ENCODE measurements around the gene TAB3. TPM values are rescaled to one million over a fixed set of nuclear protein-coding genes. Genes with fewer than 3 reads are reported as not detected.

The TAB3 gene
- total and polyA plus RNA-seq, 9 of the 15 experiments (the other 6 are each of a cell fraction or from before 2014, with no cell fraction given), result 2.4 to 31.1 (median 15.5) TPM

DNA sequence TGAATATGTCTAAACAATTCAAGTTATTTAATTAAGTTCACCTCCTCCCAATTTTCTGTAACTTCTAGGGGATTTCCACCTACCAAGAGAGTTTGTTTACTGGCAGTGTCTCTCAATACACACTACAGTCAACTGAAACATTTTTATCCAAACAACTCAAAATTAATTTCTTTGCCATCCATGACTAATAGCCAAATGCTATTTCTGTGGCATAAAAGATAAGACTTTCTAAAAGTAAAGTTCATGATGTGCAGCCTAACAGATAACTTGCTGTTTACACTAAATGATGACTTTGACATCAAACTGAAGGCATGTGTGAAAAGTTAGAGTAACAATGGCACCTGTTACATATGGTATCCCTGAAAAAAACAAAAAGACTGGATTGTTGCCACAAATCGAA, 7.3 kb downstream of the TAB3 start (continued):
- TF ChIP-seq, protein P1, sequence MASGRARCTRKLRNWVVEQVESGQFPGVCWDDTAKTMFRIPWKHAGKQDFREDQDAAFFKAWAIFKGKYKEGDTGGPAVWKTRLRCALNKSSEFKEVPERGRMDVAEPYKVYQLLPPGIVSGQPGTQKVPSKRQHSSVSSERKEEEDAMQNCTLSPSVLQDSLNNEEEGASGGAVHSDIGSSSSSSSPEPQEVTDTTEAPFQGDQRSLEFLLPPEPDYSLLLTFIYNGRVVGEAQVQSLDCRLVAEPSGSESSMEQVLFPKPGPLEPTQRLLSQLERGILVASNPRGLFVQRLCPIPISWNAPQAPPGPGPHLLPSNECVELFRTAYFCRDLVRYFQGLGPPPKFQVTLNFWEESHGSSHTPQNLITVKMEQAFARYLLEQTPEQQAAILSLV (tag; IDR thresholded peaks at IDR 0.05), result no peak
- TF ChIP-seq MTA2 (IDR thresholded peaks at IDR 0.05; ENCODE audit: low read depth) (peak; percentile 34; the same call in 1 of the 2 replicates), TAL1 (IDR thresholded peaks at IDR 0.05) (peak; percentile 75), SMARCA4 (IDR thresholded peaks at IDR 0.05) (peak; percentile 41), ARID1B (IDR thresholded peaks at IDR 0.05) (peak; percentile 84), DDX20 (tag; IDR thresholded peaks at IDR 0.05; ENCODE audit: low read depth) (no peak), SOX6 (IDR thresholded peaks at IDR 0.05) (peak; percentile 53; the same call in 1 of the 2 replicates), NCOR1 (IDR thresholded peaks at IDR 0.05) (peak; percentile 65), ETS2 (tag; IDR thresholded peaks at IDR 0.05; ENCODE audit: borderline replicate concordance, poor library complexity, severe bottlenecking) (no peak), TCF3 (CRISPR knock-in tag; IDR thresholded peaks at IDR 0.05) (peak; percentile 64), FOXM1 (IDR thresholded peaks at IDR 0.05; ENCODE audit: low read depth) (no peak), FOXM1 (CRISPR knock-in tag; IDR thresholded peaks at IDR 0.05; ENCODE audit: low read depth) (no peak), NEUROD1 (IDR thresholded peaks at IDR 0.05; ENCODE audit: borderline replicate concordance, low read depth, low read length, partially characterized antibody) (no peak), SMARCC2 (IDR thresholded peaks at IDR 0.05; ENCODE audit: low read depth) (0 out of 2 replicates have a peak, but pooled peaks have one; percentile 25), STAT5A (IDR thresholded peaks at IDR 0.05; ENCODE audit: borderline replicate concordance, low read length) (0 out of 2 replicates have a peak, but pooled peaks have one; percentile 18), DPF2 (IDR thresholded peaks at IDR 0.05) (peak; percentile 44; the same call in 1 of the 2 replicates), BHLHE40 (IDR thresholded peaks at IDR 0.05; ENCODE audit: low read length) (no peak)
- TF ChIP-seq, protein P2, sequence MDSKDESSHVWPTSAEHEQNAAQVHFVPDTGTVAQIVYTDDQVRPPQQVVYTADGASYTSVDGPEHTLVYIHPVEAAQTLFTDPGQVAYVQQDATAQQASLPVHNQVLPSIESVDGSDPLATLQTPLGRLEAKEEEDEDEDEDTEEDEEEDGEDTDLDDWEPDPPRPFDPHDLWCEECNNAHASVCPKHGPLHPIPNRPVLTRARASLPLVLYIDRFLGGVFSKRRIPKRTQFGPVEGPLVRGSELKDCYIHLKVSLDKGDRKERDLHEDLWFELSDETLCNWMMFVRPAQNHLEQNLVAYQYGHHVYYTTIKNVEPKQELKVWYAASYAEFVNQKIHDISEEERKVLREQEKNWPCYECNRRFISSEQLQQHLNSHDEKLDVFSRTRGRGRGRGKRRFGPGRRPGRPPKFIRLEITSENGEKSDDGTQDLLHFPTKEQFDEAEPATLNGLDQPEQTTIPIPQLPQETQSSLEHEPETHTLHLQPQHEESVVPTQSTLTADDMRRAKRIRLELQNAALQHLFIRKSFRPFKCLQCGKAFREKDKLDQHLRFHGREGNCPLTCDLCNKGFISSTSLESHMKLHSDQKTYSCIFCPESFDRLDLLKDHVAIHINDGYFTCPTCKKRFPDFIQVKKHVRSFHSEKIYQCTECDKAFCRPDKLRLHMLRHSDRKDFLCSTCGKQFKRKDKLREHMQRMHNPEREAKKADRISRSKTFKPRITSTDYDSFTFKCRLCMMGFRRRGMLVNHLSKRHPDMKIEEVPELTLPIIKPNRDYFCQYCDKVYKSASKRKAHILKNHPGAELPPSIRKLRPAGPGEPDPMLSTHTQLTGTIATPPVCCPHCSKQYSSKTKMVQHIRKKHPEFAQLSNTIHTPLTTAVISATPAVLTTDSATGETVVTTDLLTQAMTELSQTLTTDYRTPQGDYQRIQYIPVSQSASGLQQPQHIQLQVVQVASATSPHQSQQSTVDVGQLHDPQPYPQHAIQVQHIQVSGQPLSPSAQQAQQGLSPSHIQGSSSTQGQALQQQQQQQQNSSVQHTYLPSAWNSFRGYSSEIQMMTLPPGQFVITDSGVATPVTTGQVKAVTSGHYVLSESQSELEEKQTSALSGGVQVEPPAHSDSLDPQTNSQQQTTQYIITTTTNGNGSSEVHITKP (IDR thresholded peaks at IDR 0.05; ENCODE audit: partially characterized antibody), result no peak
- TF ChIP-seq, protein P3, sequence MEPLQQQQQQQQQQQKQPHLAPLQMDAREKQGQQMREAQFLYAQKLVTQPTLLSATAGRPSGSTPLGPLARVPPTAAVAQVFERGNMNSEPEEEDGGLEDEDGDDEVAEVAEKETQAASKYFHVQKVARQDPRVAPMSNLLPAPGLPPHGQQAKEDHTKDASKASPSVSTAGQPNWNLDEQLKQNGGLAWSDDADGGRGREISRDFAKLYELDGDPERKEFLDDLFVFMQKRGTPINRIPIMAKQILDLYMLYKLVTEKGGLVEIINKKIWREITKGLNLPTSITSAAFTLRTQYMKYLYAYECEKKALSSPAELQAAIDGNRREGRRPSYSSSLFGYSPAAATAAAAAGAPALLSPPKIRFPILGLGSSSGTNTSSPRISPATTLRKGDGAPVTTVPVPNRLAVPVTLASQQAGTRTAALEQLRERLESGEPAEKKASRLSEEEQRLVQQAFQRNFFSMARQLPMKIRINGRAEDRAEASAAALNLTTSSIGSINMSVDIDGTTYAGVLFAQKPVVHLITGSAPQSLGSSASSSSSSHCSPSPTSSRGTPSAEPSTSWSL (CRISPR knock-in tag; IDR thresholded peaks at IDR 0.05; ENCODE audit: borderline replicate concordance), result no peak
- TF ChIP-seq, protein P4, sequence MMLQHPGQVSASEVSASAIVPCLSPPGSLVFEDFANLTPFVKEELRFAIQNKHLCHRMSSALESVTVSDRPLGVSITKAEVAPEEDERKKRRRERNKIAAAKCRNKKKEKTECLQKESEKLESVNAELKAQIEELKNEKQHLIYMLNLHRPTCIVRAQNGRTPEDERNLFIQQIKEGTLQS (IDR thresholded peaks at IDR 0.05), result 0 out of 2 replicates have a peak, but pooled peaks have one; percentile 7
- TF ChIP-seq, protein P4 (CRISPR knock-in tag; conservative IDR thresholded peaks at IDR 0.05), result no peak
